ENCODE data around the gene DOCK2.

DOCK2 gene

GRCh38 chr5:169626779-169627178 lies 10.3 kb upstream of the DOCK2 start:
- TF ChIP-seq CTCF (IDR thresholded peaks at IDR 0.05; ENCODE audit: control extremely low read depth, extremely low read depth, low read depth, missing control alignments), result no peak
- ChIA-PET CTCF (no interaction called here), POLR2A (no interaction called here)
- no peak for DNase-seq (ENCODE audit: extremely low spot score)

GRCh38 chr5:169627551-169627950 lies 9.5 kb upstream of the DOCK2 start:
- ChIA-PET CTCF (no interaction called here), POLR2A (no interaction called here)
- DNase-seq (ENCODE audit: extremely low spot score), result no peak
- TF ChIP-seq CTCF (IDR thresholded peaks at IDR 0.05; ENCODE audit: control extremely low read depth, extremely low read depth, low read depth, missing control alignments), result no peak

- CTCF ChIA-PET, result no interaction called here
- no peak for TF ChIP-seq CTCF (IDR thresholded peaks at IDR 0.05; ENCODE audit: control extremely low read depth, extremely low read depth, low read depth, missing control alignments)
- POLR2A ChIA-PET, result no interaction called here
- no peak for DNase-seq (ENCODE audit: extremely low spot score)
Observed at GRCh38 chr5:169628892-169629291, 8.2 kb upstream of the DOCK2 start.

GRCh38 chr5:169629847-169630548 lies 7.1 kb upstream of the DOCK2 start:
- CTCF ChIA-PET, result no interaction called here
- POLR2A ChIA-PET, result no interaction called here
- no peak for DNase-seq (ENCODE audit: extremely low spot score)
- no peak for TF ChIP-seq CTCF (IDR thresholded peaks at IDR 0.05; ENCODE audit: control extremely low read depth, extremely low read depth, low read depth, missing control alignments)

GRCh38 chr5:169631360-169631759 lies 5.7 kb upstream of the DOCK2 start:
- ChIA-PET CTCF (interaction anchor here (1.2 kb wide), 1 partner anchor 50 kb away, joined by 3 read pairs; no protein-coding TSS in a partner anchor), POLR2A (no interaction called here)
- TF ChIP-seq CTCF (IDR thresholded peaks at IDR 0.05; ENCODE audit: control extremely low read depth, extremely low read depth, low read depth, missing control alignments), result no peak
- DNase-seq (ENCODE audit: extremely low spot score), result no peak

GRCh38 chr5:169632946-169633345 lies 4.1 kb upstream of the DOCK2 start:
- DNase-seq (ENCODE audit: extremely low spot score), result no peak
- no peak for TF ChIP-seq CTCF (IDR thresholded peaks at IDR 0.05; ENCODE audit: control extremely low read depth, extremely low read depth, low read depth, missing control alignments)
- POLR2A ChIA-PET, result no interaction called here
- CTCF ChIA-PET, result interaction anchor here (1.1 kb wide), 1 partner anchor 10 kb away, joined by 3 read pairs; no protein-coding TSS in a partner anchor

All from GM10248 (cell line).